GM12864 (cell line): ENCODE results near the gene ALK.

Source experiments
- DNase-seq: peaks from one replicate; pipeline ENCODE4 v3.0.0-alpha.2; 2011; ENCODE audit warnings: low read depth
- H3K4me3 ChIP-seq: 2 replicates; pipeline ENCODE4 v1.5.1; 2011; ENCODE audit warnings: mild to moderate bottlenecking, low read depth, low read length, control low read depth
- TF ChIP-seq, protein P1 (sequence below): IDR thresholded peaks from 2 replicates; pipeline ENCODE4 v1.5.1; 2011; ENCODE audit warnings: low read depth, mild to moderate bottlenecking, moderate library complexity, low read length, control low read depth, inconsistent platforms; ENCODE audit errors: missing control alignments

The ALK gene

DNA sequence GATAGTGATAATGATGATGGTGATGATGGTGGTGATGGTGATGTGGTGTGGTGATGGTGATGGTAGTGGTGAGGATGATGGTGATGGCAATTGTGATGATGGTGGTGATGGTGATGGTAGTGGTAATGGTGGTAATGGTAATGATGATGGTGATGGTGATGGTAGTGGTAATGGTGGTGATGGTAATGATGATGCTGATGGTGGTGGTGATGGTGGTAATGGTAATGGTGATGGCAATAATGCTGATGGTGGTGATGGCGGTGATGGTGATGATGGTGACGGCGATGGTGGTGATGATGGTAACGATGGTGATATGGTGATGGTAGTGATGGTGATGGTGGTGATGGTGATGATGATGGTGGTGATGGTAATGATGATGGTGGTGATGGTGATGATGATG is 45.0 kb downstream of the ALK start:
- TF ChIP-seq, protein P1, sequence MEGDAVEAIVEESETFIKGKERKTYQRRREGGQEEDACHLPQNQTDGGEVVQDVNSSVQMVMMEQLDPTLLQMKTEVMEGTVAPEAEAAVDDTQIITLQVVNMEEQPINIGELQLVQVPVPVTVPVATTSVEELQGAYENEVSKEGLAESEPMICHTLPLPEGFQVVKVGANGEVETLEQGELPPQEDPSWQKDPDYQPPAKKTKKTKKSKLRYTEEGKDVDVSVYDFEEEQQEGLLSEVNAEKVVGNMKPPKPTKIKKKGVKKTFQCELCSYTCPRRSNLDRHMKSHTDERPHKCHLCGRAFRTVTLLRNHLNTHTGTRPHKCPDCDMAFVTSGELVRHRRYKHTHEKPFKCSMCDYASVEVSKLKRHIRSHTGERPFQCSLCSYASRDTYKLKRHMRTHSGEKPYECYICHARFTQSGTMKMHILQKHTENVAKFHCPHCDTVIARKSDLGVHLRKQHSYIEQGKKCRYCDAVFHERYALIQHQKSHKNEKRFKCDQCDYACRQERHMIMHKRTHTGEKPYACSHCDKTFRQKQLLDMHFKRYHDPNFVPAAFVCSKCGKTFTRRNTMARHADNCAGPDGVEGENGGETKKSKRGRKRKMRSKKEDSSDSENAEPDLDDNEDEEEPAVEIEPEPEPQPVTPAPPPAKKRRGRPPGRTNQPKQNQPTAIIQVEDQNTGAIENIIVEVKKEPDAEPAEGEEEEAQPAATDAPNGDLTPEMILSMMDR: no peak
- H3K4me3 ChIP-seq: no peak overlapping the region
- no peak for DNase-seq

DNA sequence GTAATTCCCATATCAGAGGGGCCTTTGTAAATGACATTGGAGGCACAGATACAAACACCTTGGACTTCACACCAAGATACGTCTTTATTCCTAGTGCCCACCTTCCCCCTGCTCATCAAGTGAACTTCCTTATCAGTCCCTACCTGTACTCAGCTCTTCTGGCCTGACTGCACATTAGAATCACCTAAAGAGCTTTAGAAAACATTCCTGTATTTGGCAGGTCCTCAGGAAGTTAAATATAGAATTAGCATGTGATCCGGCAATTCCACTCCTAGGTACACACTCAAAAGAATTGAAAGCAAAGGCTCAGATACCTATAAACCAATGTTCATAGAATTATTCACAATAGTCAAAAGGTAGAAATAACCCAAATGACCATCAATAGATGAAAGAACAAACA is 46.6 kb downstream of the ALK start:
- H3K4me3 ChIP-seq: no peak overlapping the region
- DNase-seq: no peak
- TF ChIP-seq, protein P1: no peak

DNA sequence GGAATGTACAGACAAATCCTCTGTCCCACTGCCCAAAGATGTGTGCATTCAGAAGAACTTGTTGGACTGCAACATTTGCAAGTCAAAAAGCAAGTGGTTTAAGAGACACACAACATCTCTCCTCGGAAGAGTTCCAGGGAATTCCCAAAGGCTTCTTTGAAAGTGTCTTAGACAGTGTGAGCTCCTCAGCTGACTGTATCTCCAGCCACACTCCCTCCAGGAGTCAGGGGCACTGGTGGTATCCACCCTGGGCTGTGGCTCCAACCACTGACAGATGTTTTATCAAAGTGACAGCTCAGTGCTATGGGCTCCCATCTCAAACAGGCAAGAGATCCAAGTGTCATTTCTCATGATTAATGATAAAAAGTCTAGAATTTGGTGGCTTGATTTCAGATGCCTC is 48.5 kb downstream of the ALK start:
- TF ChIP-seq, protein P1: no peak
- no peak for DNase-seq
- H3K4me3 ChIP-seq: no peak overlapping the region

DNA sequence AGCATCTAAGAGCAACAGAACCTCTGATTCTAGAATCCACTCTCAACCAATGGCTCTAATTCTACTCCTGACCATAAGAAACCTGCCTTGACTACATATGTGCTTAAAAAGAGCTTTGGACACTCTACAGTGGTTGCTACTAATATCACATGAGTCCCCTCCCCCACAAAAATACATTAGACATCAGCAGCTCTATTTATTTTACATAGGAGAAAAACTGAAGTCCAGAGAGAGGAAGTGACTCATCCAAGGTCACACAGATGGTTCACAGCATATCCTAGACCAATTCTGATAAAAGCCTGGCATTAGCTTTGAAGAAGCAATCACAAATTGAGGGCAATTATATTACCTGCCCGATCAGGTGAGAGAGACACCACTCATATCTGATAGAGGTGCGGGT is 49.8 kb downstream of the ALK start:
- H3K4me3 ChIP-seq: no peak overlapping the region
- TF ChIP-seq, protein P1: no peak
- no peak for DNase-seq

DNA sequence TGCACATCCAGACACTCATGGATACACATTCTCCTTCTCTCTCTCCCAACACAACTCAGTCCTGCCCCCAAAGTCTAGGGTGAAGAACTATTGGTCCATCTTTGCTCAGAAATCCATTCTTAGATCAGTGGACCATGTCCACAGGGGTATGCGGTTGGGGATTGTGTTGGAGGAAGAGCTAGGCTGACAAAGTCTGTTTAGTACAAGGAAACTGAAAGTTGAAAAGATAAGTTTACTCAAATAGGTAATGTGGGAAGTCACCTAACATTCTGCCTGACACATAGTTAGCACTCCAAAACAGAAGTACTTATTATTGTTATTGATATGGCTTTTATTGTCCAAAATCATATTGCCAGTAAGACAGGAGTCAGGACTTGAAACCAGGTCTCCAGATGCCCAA is 55.9 kb downstream of the ALK start:
- no peak overlapping the region for H3K4me3 ChIP-seq
- no peak for DNase-seq
- TF ChIP-seq, protein P1: no peak

DNA sequence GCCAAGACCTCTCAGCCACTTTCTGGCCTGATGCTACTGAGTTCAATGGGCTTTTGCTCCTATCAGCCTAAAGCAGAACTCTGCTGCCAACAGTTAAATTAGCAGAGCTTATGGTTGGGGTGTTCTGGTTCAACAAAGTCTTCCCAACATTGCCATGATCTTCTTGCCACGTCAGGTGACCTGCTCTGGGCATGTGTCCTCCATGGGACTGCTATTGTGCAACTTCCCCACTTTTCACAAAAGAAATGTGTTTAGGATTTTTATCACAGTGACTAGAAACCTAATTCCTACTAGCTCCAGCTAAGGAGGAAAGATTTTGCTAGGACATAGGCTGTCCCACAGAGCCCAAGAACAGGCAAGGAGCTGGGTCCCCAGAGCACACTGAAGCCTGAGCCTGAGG is 56.4 kb downstream of the ALK start:
- DNase-seq: no peak
- TF ChIP-seq, protein P1: no peak
- no peak overlapping the region for H3K4me3 ChIP-seq

DNA sequence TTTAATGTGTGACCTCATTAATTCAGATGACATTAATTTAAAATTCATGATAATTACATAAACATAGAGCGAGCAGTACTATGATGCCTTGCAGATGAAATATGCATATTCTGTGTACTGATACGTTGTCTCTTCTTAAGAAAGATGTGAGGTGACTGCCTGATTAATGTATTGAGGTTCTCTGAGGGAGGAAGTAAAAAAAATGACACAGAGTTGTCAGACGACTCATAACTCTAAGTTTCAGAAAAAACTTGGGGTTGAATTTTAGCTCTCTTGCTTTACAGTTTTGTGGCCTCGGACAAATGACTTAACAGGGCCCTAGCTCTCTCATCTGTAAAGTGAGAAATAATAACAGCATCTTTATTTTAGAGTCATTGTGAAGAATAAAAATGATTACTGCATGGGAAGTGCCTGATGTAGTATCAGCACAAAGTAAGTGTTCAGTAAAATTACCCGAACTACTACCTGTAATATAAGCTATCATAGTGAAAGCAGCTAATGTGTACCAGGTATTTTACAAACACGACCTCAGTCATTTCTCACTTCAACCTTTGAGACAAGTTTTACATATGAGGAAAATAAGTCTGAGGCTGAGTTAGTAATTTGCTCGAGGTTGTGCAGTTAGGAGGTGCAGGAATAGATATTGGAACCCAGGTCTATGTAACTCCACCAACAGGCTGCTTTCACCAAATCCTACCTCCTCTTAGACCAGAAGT is 65.3 kb downstream of the ALK start:
- DNase-seq: no peak
- H3K4me3 ChIP-seq: no peak overlapping the region
- TF ChIP-seq, protein P1: no peak
